SK-N-SH (cell line): ENCODE data around the gene PHOX2A. TPM values are rescaled to one million over a fixed set of nuclear protein-coding genes. Genes with fewer than 3 reads are reported as not detected.

Experiments used
- CTCF ChIA-PET: fragments of 300-600, 350-600 bp; formaldehyde crosslinking; extraction: SDS; loops from one replicate; lab custom pipeline; 2021; lab: Yijun Ruan, JAX
- POLR2A ChIA-PET: fragments of 350-600 bp; sonication (Branson Sonifier 250); formaldehyde crosslinking; extraction: SDS; loops from one replicate; lab custom pipeline; 2020; ENCODE audit warnings: antibody characterized with exemption, inconsistent platforms; lab: Yijun Ruan, JAX
- DNase-seq: peaks from one replicate; pipeline ENCODE4 v3.0.0; 2012
- H2AFZ ChIP-seq: fragments of 200-600 bp; sonication (generic); 2 replicates; pipeline ENCODE4 v1.8.1; 2016; ENCODE audit warnings: antibody characterized with exemption, mild to moderate bottlenecking, low read depth
- H3F3A ChIP-seq: fragments of 200-600 bp; sonication (generic); replicated peaks from 2 replicates; pipeline ENCODE3; 2016; ENCODE audit warnings: antibody characterized with exemption, mild to moderate bottlenecking; ENCODE audit not compliant: insufficient read depth
- H3K27ac ChIP-seq, 2 experiments: fragments of 200-500 bp in 1 of 2; fragments of 200-600 bp in 1 of 2; sonication (Bioruptor generic) in 1 of 2; sonication (generic), shearing (Covaris generic) in 1 of 2; 2 replicates each; pipeline versions ENCODE4 v1.5.1 to v1.6.1; 2014 to 2016; ENCODE audit warnings: low read depth in 2 of 2, inconsistent platforms in 1 of 2, low read length in 1 of 2, mild to moderate bottlenecking in 1 of 2, mixed read lengths in 1 of 2
- H3K27me3 ChIP-seq: fragments of 200-600 bp; sonication (generic), shearing (Covaris generic); 2 replicates; pipeline ENCODE4 v1.6.1; 2016; ENCODE audit warnings: mixed run types; ENCODE audit not compliant: insufficient read depth
- H3K36me3 ChIP-seq, 2 experiments: fragments of 200-500 bp in 1 of 2; fragments of 200-600 bp in 1 of 2; sonication (Bioruptor generic) in 1 of 2; sonication (generic) in 1 of 2; replicated peaks in 1 of 2; 2 replicates each; pipeline versions ENCODE3 to v1.5.1; 2014 to 2016; ENCODE audit warnings: low read length in 1 of 2, mild to moderate bottlenecking in 1 of 2; ENCODE audit not compliant: insufficient read depth in 2 of 2, control insufficient read depth in 1 of 2
- H3K4me1 ChIP-seq, 2 experiments: fragments of 200-500 bp in 1 of 2; fragments of 200-600 bp in 1 of 2; sonication (Bioruptor generic) in 1 of 2; sonication (generic), shearing (Covaris generic) in 1 of 2; 2 replicates each; pipeline versions ENCODE4 v1.5.1 to v1.6.1; 2014 to 2016; ENCODE audit warnings: low read depth in 1 of 2, low read length in 1 of 2, mixed run types in 1 of 2; ENCODE audit not compliant: insufficient read depth in 2 of 2, control insufficient read depth in 1 of 2
- H3K4me2 ChIP-seq: fragments of 200-600 bp; sonication (generic), shearing (Covaris generic); 2 replicates; pipeline ENCODE4 v1.6.1; 2017; ENCODE audit warnings: mixed run types
- H3K4me3 ChIP-seq, 2 experiments: fragments of 200-500 bp in 1 of 2; fragments of 200-600 bp in 1 of 2; sonication (Bioruptor generic) in 1 of 2; sonication (generic), shearing (Covaris generic) in 1 of 2; 2 replicates each; pipeline versions ENCODE4 v1.5.1 to v1.8.1; 2014 to 2016; ENCODE audit warnings: low read depth in 2 of 2, inconsistent platforms in 1 of 2, low read length in 1 of 2, mild to moderate bottlenecking in 1 of 2, mixed read lengths in 1 of 2, moderate library complexity in 1 of 2
- H3K79me2 ChIP-seq: fragments of 200-600 bp; sonication (generic); 2 replicates; pipeline ENCODE4 v1.8.1; 2017; ENCODE audit warnings: mild to moderate bottlenecking; ENCODE audit not compliant: insufficient read depth
- H3K9ac ChIP-seq: fragments of 200-600 bp; sonication (generic); 2 replicates; pipeline ENCODE4 v1.6.1; 2017; ENCODE audit warnings: mixed run types
- H3K9me2 ChIP-seq: fragments of 200-600 bp; sonication (generic); 2 replicates; pipeline ENCODE4 v1.6.1; 2017; ENCODE audit warnings: mixed run types
- H3K9me3 ChIP-seq: fragments of 200-600 bp; sonication (generic); 2 replicates; pipeline ENCODE4 v1.6.1; 2017; ENCODE audit warnings: mixed run types, mild to moderate bottlenecking, moderate library complexity
- H4K20me1 ChIP-seq: fragments of 200-600 bp; sonication (generic); 2 replicates; pipeline ENCODE4 v1.6.1; 2017; ENCODE audit warnings: mild to moderate bottlenecking, mixed run types; ENCODE audit not compliant: insufficient read depth
- EP300 ChIP-seq, 2 experiments: IDR thresholded peaks; 2 replicates each; pipeline versions ENCODE4 v1.4.0 to v1.6.1; 2012; ENCODE audit warnings: borderline replicate concordance in 1 of 2, low read depth in 1 of 2, low read length in 1 of 2
- GATA2 ChIP-seq: sonication (generic); formaldehyde crosslinking; IDR thresholded peaks from 2 replicates; pipeline ENCODE4 v1.5.0; 2020; ENCODE audit warnings: mild to moderate bottlenecking, missing genetic modification reagents
- YY1 ChIP-seq: IDR thresholded peaks from 2 replicates; pipeline ENCODE4 v1.4.0; 2012; ENCODE audit warnings: low read depth, mild to moderate bottlenecking
- WGBS: methylation state at CpG from one replicate; pipeline ENCODE4 v1.1.6; 2017; ENCODE audit warnings: low lambda C conversion rate; 5-methylcytosine and 5-hydroxymethylcytosine counted together
- polyA plus RNA-seq, 3 experiments: library from polyadenylated mRNA; depleted of rRNA; stranded (reverse); fragments of >200 nt; gene quantifications; 2 replicates each; pipeline ENCODE4 v1.2.3, GENCODE V29; 2012
- TF ChIP-seq, protein P1 (sequence below): IDR thresholded peaks from 2 replicates; pipeline ENCODE4 v1.6.1; 2012; ENCODE audit warnings: mild to moderate bottlenecking, low read depth, low read length, moderate library complexity

Gene PHOX2A
- polyA plus RNA-seq, 1 of the 3 experiments (the other 2 are of a cell fraction): 75.6 TPM

- Histone ChIP-seq H2AFZ (no peak overlapping the region), H3K4me2 (peak overlapping the region; percentile 75), H3K4me3 (peak overlapping the region; percentile 58 to 83), H3K9me3 (no peaks in the 10 kb centered on the region)
- no peak for TF ChIP-seq EP300 (IDR thresholded peaks at IDR 0.05; ENCODE audit: borderline replicate concordance in 1 of 2, low read depth in 1 of 2, low read length in 1 of 2)
- TF ChIP-seq, all 33 proteins: peak for 0
- POLR2A ChIA-PET: interaction anchor here (0.6 to 15.5 kb wide), 33 partner anchors 12 to 204 kb away, joined by 3 to 880 read pairs (median 5); partner anchors contain the start of gene CLPB
- Histone ChIP-seq H3K36me3 (peaks cover 8 to 15% of the 10 kb centered on the region in 2 experiments), H3K9ac (peak overlapping the region; percentile 54; the same call in 1 of the 2 replicates), H3K79me2 (peaks cover 24% of the 10 kb centered on the region), H3K27ac (peak overlapping the region; percentile 36 to 90; a peak in 3 of 4 replicates), H4K20me1 (no peaks in the 10 kb centered on the region; the same call in 1 of the 2 replicates), H3K9me2 (no peaks in the 10 kb centered on the region), H3F3A (peaks cover 23% of the 10 kb centered on the region), H3K4me1 (peaks cover 14 to 15% of the 10 kb centered on the region in 2 experiments; a peak in 2 of 4 replicates), H3K27me3 (no peaks in the 10 kb centered on the region; the same call in 1 of the 2 replicates)
- CTCF ChIA-PET: interaction anchor here (1.0 to 19.7 kb wide), 8 partner anchors 65 to 187 kb away, joined by 3 to 314 read pairs (median 10); partner anchors contain the start of gene CLPB
- no peak for DNase-seq
- WGBS: 22% methylated on average over 22 of the region's 58 CpGs
These were observed 560 bp downstream of the PHOX2A start for GRCh38 chr11:72243173-72244059.

DNA sequence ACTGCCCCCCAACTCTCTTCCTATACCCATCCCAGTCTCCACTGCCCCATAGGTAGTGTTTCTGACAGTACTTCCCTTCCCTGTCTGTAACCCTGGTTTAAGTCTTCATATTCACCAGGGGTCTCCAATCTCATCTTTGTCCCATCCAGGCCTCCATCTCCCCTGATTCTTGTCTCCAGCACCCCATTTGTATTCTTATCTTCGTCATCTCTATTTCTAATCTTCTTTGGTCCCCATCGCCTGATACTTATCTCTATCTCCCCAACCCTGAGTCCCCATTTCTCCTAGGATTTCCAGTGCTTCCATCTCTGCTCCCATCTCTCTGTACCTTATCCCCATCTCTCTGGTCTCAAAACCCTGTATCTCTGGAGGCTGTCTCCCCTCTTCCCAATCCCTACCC is 1.8 kb downstream of the PHOX2A start:
- no peaks in the 10 kb centered on the region for H3K9me3 ChIP-seq
- no peaks in the 10 kb centered on the region for H3K9me2 ChIP-seq
- peak overlapping the region; percentile 58 to 83 for H3K4me3 ChIP-seq
- ChIA-PET POLR2A (interaction anchor here (0.6 to 15.5 kb wide), 12 partner anchors 17 to 442 kb away, joined by 3 to 880 read pairs (median 40); no protein-coding TSS in a partner anchor), CTCF (interaction anchor here (1.7 to 19.7 kb wide), 5 partner anchors 86 to 189 kb away, joined by 4 to 314 read pairs (median 30); partner anchors contain the start of gene CLPB)
- no peak overlapping the region for H2AFZ ChIP-seq
- peak overlapping the region; percentile 36 to 90; a peak in 3 of 4 replicates for H3K27ac ChIP-seq
- peak overlapping the region; percentile 75 for H3K4me2 ChIP-seq
- peaks cover 17 to 26% of the 10 kb centered on the region in 2 experiments; a peak in 2 of 4 replicates for H3K4me1 ChIP-seq
- H3F3A ChIP-seq: peaks cover 34% of the 10 kb centered on the region
- peaks cover 10 to 24% of the 10 kb centered on the region in 2 experiments for H3K36me3 ChIP-seq
- DNase-seq: no peak
- WGBS: 69% methylated on average over 2 of the region's 2 CpGs
- TF ChIP-seq GATA2 (CRISPR knock-in tag): peak; percentile 17; the same call in 1 of the 2 replicates
- TF ChIP-seq, protein P1, sequence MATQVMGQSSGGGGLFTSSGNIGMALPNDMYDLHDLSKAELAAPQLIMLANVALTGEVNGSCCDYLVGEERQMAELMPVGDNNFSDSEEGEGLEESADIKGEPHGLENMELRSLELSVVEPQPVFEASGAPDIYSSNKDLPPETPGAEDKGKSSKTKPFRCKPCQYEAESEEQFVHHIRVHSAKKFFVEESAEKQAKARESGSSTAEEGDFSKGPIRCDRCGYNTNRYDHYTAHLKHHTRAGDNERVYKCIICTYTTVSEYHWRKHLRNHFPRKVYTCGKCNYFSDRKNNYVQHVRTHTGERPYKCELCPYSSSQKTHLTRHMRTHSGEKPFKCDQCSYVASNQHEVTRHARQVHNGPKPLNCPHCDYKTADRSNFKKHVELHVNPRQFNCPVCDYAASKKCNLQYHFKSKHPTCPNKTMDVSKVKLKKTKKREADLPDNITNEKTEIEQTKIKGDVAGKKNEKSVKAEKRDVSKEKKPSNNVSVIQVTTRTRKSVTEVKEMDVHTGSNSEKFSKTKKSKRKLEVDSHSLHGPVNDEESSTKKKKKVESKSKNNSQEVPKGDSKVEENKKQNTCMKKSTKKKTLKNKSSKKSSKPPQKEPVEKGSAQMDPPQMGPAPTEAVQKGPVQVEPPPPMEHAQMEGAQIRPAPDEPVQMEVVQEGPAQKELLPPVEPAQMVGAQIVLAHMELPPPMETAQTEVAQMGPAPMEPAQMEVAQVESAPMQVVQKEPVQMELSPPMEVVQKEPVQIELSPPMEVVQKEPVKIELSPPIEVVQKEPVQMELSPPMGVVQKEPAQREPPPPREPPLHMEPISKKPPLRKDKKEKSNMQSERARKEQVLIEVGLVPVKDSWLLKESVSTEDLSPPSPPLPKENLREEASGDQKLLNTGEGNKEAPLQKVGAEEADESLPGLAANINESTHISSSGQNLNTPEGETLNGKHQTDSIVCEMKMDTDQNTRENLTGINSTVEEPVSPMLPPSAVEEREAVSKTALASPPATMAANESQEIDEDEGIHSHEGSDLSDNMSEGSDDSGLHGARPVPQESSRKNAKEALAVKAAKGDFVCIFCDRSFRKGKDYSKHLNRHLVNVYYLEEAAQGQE: no peak
- TF ChIP-seq YY1: no peak
- TF ChIP-seq, all 33 proteins: peak for 1
- Histone ChIP-seq H4K20me1 (peaks cover 9% of the 10 kb centered on the region; the same call in 1 of the 2 replicates), H3K27me3 (no peaks in the 10 kb centered on the region; the same call in 1 of the 2 replicates), H3K9ac (peak overlapping the region; percentile 54), H3K79me2 (peaks cover 24% of the 10 kb centered on the region)
